Hepatocyte (in vitro differentiated cells): Measurements from ENCODE around the gene DHX58. TPM values are rescaled to one million over a fixed set of nuclear protein-coding genes. Genes with fewer than 3 reads are reported as not detected.

Source experiments
- DNase-seq: peaks from one replicate; pipeline ENCODE4 v3.0.0-alpha.2; 2016; ENCODE audit warnings: low spot score
- H2AFZ ChIP-seq: fragments of 200-600 bp; sonication (generic); 2 replicates; pipeline ENCODE4 v1.6.0; 2016; ENCODE audit warnings: antibody characterized with exemption, mild to moderate bottlenecking
- H3K27ac ChIP-seq: fragments of 200-600 bp; sonication (generic); 2 replicates; pipeline ENCODE4 v1.5.1; 2016; ENCODE audit warnings: mild to moderate bottlenecking
- H3K27me3 ChIP-seq: fragments of 200-600 bp; sonication (generic); 2 replicates; pipeline ENCODE4 v1.6.1; 2016
- H3K36me3 ChIP-seq: fragments of 200-600 bp; sonication (generic); replicated peaks from 2 replicates; pipeline ENCODE4 v1.5.1; 2016; ENCODE audit warnings: low read depth; ENCODE audit not compliant: insufficient read depth
- H3K4me1 ChIP-seq: fragments of 200-600 bp; sonication (generic); 2 replicates; pipeline ENCODE4 v1.5.1; 2016; ENCODE audit warnings: mild to moderate bottlenecking, moderate library complexity; ENCODE audit not compliant: insufficient read depth
- H3K4me2 ChIP-seq: fragments of 200-600 bp; sonication (generic); 2 replicates; pipeline ENCODE4 v1.6.0; 2016
- H3K4me3 ChIP-seq: fragments of 200-600 bp; sonication (generic); 2 replicates; pipeline ENCODE4 v1.5.1; 2016; ENCODE audit warnings: mild to moderate bottlenecking
- H3K79me2 ChIP-seq: fragments of 200-600 bp; sonication (generic); 2 replicates; pipeline ENCODE4 v1.6.0; 2017; ENCODE audit warnings: mild to moderate bottlenecking
- H3K9me2 ChIP-seq: fragments of 200-600 bp; sonication (generic); replicated peaks from 2 replicates; pipeline ENCODE4 v1.6.0; 2017; ENCODE audit warnings: mild to moderate bottlenecking; ENCODE audit not compliant: insufficient read depth
- H3K9me3 ChIP-seq: fragments of 200-600 bp; sonication (generic); 2 replicates; pipeline ENCODE4 v1.5.1; 2016; ENCODE audit warnings: low read depth, mild to moderate bottlenecking
- H4K20me1 ChIP-seq: fragments of 200-600 bp; sonication (generic); 2 replicates; pipeline ENCODE4 v1.6.0; 2016; ENCODE audit warnings: mild to moderate bottlenecking; ENCODE audit not compliant: insufficient read depth, poor library complexity, severe bottlenecking
- EZH2 ChIP-seq: fragments of 200-600 bp; sonication (generic); IDR thresholded peaks from 2 replicates; pipeline ENCODE4 v1.6.1; 2016; ENCODE audit warnings: antibody characterized with exemption, mild to moderate bottlenecking, borderline replicate concordance
- EZH2phosphoT487 ChIP-seq: fragments of 200-600 bp; sonication (generic); IDR thresholded peaks from one replicate; pipeline ENCODE4 v1.6.1; 2018; ENCODE audit warnings: antibody characterized with exemption, mild to moderate bottlenecking, low read depth, moderate library complexity; ENCODE audit not compliant: unreplicated experiment, severe bottlenecking
- WGBS: methylation state at CpG from one replicate; pipeline ENCODE4 v1.1.6; 2016; ENCODE audit warnings: low lambda C conversion rate; ENCODE audit errors: missing lambda C conversion rate; 5-methylcytosine and 5-hydroxymethylcytosine counted together
- polyA plus RNA-seq: library from polyadenylated mRNA; unstranded; fragments of >200 nt; fragmentation: Nextera tagmentation; extraction: Ambion mirVana; gene quantifications from 2 replicates; pipeline ENCODE4 v1.2.1, GENCODE V29; 2016
- total RNA-seq: library from RNA; depleted of rRNA; stranded (reverse); fragments of >200 nt; gene quantifications from 2 replicates; pipeline ENCODE4 v1.2.3, GENCODE V29; 2014
- TF ChIP-seq, protein P1 (sequence below): fragments of 200-600 bp; sonication (generic); IDR thresholded peaks from 2 replicates; pipeline ENCODE4 v1.5.1; 2016; ENCODE audit warnings: antibody characterized with exemption, mild to moderate bottlenecking; ENCODE audit not compliant: poor library complexity

The DHX58 gene
- total and polyA plus RNA-seq, 2 experiments from 2014 or later = 1.4 to 1.6 TPM

DNA sequence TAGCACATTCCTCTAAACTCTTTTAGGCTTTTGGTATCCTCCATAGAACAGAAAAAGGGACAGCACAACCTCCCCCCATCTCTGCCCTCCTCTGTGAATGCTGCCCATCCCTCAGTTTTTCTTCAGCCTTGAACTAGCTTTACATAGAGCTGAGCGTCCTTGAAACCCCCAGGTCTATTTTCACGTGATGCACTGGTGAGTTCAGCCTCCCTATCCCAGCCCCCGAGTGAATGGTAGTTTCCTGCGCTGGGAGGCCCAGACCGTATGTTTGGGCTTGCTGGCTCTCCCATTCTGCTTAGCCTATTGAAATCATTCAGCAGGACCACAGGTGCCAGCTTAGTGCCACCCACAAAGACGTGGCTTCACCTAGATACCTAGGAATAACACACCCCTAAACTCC, 36.7 kb downstream of the DHX58 start:
- Histone ChIP-seq H3K4me1 (no peaks in the 10 kb centered on the region), H3K27me3 (peaks cover 27% of the 10 kb centered on the region), H3K36me3 (no peaks in the 10 kb centered on the region), H3K4me2 (no peak overlapping the region), H3K9me3 (no peaks in the 10 kb centered on the region), H4K20me1 (no peaks in the 10 kb centered on the region), H3K9me2 (no peaks in the 10 kb centered on the region), H3K4me3 (no peak overlapping the region), H2AFZ (no peak overlapping the region), H3K79me2 (no peaks in the 10 kb centered on the region), H3K27ac (no peak overlapping the region)
- no peak for TF ChIP-seq EZH2phosphoT487
- TF ChIP-seq, protein P1, sequence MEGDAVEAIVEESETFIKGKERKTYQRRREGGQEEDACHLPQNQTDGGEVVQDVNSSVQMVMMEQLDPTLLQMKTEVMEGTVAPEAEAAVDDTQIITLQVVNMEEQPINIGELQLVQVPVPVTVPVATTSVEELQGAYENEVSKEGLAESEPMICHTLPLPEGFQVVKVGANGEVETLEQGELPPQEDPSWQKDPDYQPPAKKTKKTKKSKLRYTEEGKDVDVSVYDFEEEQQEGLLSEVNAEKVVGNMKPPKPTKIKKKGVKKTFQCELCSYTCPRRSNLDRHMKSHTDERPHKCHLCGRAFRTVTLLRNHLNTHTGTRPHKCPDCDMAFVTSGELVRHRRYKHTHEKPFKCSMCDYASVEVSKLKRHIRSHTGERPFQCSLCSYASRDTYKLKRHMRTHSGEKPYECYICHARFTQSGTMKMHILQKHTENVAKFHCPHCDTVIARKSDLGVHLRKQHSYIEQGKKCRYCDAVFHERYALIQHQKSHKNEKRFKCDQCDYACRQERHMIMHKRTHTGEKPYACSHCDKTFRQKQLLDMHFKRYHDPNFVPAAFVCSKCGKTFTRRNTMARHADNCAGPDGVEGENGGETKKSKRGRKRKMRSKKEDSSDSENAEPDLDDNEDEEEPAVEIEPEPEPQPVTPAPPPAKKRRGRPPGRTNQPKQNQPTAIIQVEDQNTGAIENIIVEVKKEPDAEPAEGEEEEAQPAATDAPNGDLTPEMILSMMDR = no peak
- TF ChIP-seq EZH2 = no peak
- WGBS = 77% methylated on average over 6 of the region's 6 CpGs
- no peak for DNase-seq

DNA sequence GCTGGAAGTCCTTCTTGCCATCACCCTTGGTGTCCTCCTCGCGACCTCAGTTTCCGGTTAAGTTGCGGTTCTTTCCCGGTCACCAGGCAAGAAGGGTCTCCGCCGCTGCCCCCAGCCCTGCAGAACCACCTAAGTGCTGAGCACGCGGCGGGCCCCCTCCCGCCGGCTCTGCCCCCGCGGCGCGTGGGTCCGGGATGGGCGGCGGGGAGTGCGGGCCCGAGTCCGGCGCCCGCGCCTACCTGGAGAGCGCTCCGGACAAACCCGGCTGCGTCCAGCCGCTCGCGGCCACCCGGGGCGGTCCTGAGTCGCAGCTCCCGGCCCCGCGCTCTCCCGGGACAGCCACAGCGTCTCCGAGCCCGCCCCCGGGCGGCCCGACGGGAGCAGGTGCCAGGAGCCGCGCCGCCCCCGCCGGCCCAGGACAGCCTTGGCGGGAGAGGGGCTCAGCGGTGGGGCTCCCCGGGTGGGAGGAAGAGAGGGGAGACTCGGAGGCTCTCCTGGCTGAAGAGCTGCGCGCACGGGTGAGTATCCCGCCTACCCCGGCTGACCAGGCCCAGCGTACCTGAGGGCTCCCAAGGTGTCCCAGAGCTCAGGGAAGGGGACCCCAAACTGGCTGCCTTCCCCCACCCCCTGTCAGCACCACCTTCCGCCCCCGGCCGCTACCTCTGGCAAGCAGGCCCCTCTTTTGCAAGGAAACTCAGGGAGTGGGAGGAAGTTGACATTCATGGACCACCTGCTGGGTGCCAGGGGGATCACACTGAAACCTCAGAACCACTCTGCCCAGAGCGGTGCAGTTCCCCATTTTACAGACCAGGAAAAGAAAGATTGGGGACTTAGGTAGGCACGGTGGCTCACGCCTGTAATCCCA, 40.0 kb downstream of the DHX58 start:
- peak overlapping the region; percentile 89 for H3K4me2 ChIP-seq
- 9% methylated on average over 47 of the region's 67 CpGs for WGBS
- TF ChIP-seq, protein P1 = peak; percentile 1
- TF ChIP-seq EZH2phosphoT487 = no peak
- TF ChIP-seq EZH2 = peak; percentile 87
- peak overlapping the region; percentile 35 for H2AFZ ChIP-seq
- H3K4me3 ChIP-seq = no peak overlapping the region
- H3K27ac ChIP-seq = no peak overlapping the region
- no peaks in the 10 kb centered on the region for H3K4me1 ChIP-seq
- H3K79me2 ChIP-seq = no peaks in the 10 kb centered on the region
- no peaks in the 10 kb centered on the region for H3K9me3 ChIP-seq
- H3K36me3 ChIP-seq = no peaks in the 10 kb centered on the region
- H4K20me1 ChIP-seq = no peaks in the 10 kb centered on the region
- no peaks in the 10 kb centered on the region for H3K9me2 ChIP-seq
- DNase-seq = peak; percentile 69
- H3K27me3 ChIP-seq = peaks cover 27% of the 10 kb centered on the region

- H3K9me2 ChIP-seq = no peaks in the 10 kb centered on the region
- peak overlapping the region; percentile 89 for H3K4me2 ChIP-seq
- H4K20me1 ChIP-seq = no peaks in the 10 kb centered on the region
- no peak for DNase-seq
- TF ChIP-seq, protein P1 = no peak
- TF ChIP-seq EZH2 (no peak), EZH2phosphoT487 (no peak)
- H3K27me3 ChIP-seq = peaks cover 27% of the 10 kb centered on the region
- no peak overlapping the region for H3K4me3 ChIP-seq
- no peaks in the 10 kb centered on the region for H3K9me3 ChIP-seq
- no peaks in the 10 kb centered on the region for H3K4me1 ChIP-seq
- no peaks in the 10 kb centered on the region for H3K36me3 ChIP-seq
- 32% methylated on average over 3 of the region's 3 CpGs for WGBS
- H3K79me2 ChIP-seq = no peaks in the 10 kb centered on the region
- peak overlapping the region; percentile 35 for H2AFZ ChIP-seq
- no peak overlapping the region for H3K27ac ChIP-seq
Observed at GRCh38 chr17:42071810-42072209, 40.7 kb downstream of the DHX58 start.
